Upper lobe of left lung (tissue), 6 donors: Measurements from ENCODE around the gene AMER2. TPM values are rescaled to one million over a fixed set of nuclear protein-coding genes. Genes with fewer than 3 reads are reported as not detected.

Experiments used
- ATAC-seq, 2 donors: fragments of 200-7000 bp; cut with Tn5 transposase; one replicate each; pipeline ENCODE4 v1.9.1; 2022; ENCODE audit warnings: mild to moderate bottlenecking in 2 of 2, moderate library complexity in 2 of 2; ENCODE audit not compliant: low FRiP score in 2 of 2
- DNase-seq, 2 donors: peaks; one replicate each; pipeline ENCODE4 v3.0.0-alpha.2; 2019 to 2020
- H3K27ac ChIP-seq, 4 donors: fragments of 200-600 bp; sonication (generic); one replicate each; pipeline ENCODE4 v1.5.1; 2016 to 2019
- H3K27me3 ChIP-seq, 4 donors: fragments of 200-600 bp; sonication (generic); one replicate each; pipeline ENCODE4 v1.5.1; 2017 to 2019
- H3K36me3 ChIP-seq, 4 donors: fragments of 200-600 bp; sonication (generic); one replicate each; pipeline ENCODE4 v1.5.1; 2016 to 2019
- H3K4me1 ChIP-seq, 4 donors: fragments of 200-600 bp; sonication (generic); one replicate each; pipeline ENCODE4 v1.5.1; 2018 to 2019
- H3K4me3 ChIP-seq, 4 donors: fragments of 200-600 bp; sonication (generic); one replicate each; pipeline ENCODE4 v1.5.1; 2017 to 2019; ENCODE audit warnings: mild to moderate bottlenecking in 2 of 4, moderate library complexity in 1 of 4
- H3K9me3 ChIP-seq, 4 donors: fragments of 200-600 bp; sonication (generic); one replicate each; pipeline ENCODE4 v1.5.1; 2018 to 2019
- EP300 ChIP-seq, 4 donors: sonication (generic); formaldehyde crosslinking; IDR thresholded peaks; one replicate each; pipeline ENCODE4 v1.5.1; 2017; ENCODE audit warnings: antibody characterized with exemption in 4 of 4, control low read depth in 2 of 4
- POLR2A ChIP-seq, 4 donors: fragments of 450-650 bp; IDR thresholded peaks; one replicate each; pipeline ENCODE4 v1.5.1; 2016 to 2017; ENCODE audit warnings: antibody characterized with exemption in 4 of 4, mild to moderate bottlenecking in 2 of 4
- POLR2AphosphoS5 ChIP-seq, 2 donors: sonication (generic); formaldehyde crosslinking; IDR thresholded peaks; one replicate each; pipeline ENCODE4 v1.5.1; 2017; ENCODE audit warnings: antibody characterized with exemption in 2 of 2
- WGBS, 2 donors: methylation state at CpG; one replicate each; pipeline ENCODE4 v1.1.5; 2017 to 2018; 5-methylcytosine and 5-hydroxymethylcytosine counted together
- total RNA-seq, 6 donors: library from RNA; depleted of rRNA in 4 of 6; stranded (reverse); fragments of >200 nt in 4 of 6; gene quantifications; one replicate each; pipeline versions ENCODE4 v1.1.0 to v1.2.1, GENCODE V29; 2016 to 2021
- TF ChIP-seq, protein P1 (sequence below), 6 experiments: fragments of 450-650 bp in 4 of 6; fragments of 200-600 bp in 2 of 6; sonication (generic) in 2 of 6; IDR thresholded peaks; one replicate each; pipeline ENCODE4 v1.5.1; 2016 to 2019; ENCODE audit warnings: antibody characterized with exemption in 6 of 6
- donor health status: DM: no; HTN: no; CAD: no; lungs with moderate emphysema.
- donor health status: DM: no; HTN: yes; CAD: no; lungs with severe emphysema.

The AMER2 gene
- total RNA-seq, 6 donors from 2014 or later: 0.22 to 0.30 TPM; not detected in 4

- Histone ChIP-seq H3K27ac (no peak overlapping the region), H3K9me3 (no peaks in the 10 kb centered on the region), H3K4me1 (peaks cover 9 to 18% (median 15%) of the 10 kb centered on the region in 4 donors), H3K27me3 (peaks cover 0 to 29% (median 17%) of the 10 kb centered on the region in 4 donors), H3K4me3 (peak overlapping the region in 2 of 4 donors; percentile 33 to 49), H3K36me3 (no peaks in the 10 kb centered on the region)
- WGBS, 2 donors: 73 to 81% methylated on average over 20 to 37 of the region's 37 CpGs
- DNase-seq: peak in 1 of 2 donors; percentile 69
- ATAC-seq: peak in 1 of 2 donors; percentile 13
- no peak for TF ChIP-seq POLR2AphosphoS5 (IDR thresholded peaks at IDR 0.05)
- TF ChIP-seq POLR2A (IDR thresholded peaks at IDR 0.05): no peak
- TF ChIP-seq EP300 (IDR thresholded peaks at IDR 0.05): no peak
- TF ChIP-seq, protein P1, sequence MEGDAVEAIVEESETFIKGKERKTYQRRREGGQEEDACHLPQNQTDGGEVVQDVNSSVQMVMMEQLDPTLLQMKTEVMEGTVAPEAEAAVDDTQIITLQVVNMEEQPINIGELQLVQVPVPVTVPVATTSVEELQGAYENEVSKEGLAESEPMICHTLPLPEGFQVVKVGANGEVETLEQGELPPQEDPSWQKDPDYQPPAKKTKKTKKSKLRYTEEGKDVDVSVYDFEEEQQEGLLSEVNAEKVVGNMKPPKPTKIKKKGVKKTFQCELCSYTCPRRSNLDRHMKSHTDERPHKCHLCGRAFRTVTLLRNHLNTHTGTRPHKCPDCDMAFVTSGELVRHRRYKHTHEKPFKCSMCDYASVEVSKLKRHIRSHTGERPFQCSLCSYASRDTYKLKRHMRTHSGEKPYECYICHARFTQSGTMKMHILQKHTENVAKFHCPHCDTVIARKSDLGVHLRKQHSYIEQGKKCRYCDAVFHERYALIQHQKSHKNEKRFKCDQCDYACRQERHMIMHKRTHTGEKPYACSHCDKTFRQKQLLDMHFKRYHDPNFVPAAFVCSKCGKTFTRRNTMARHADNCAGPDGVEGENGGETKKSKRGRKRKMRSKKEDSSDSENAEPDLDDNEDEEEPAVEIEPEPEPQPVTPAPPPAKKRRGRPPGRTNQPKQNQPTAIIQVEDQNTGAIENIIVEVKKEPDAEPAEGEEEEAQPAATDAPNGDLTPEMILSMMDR (IDR thresholded peaks at IDR 0.05): no peak
Observed at GRCh38 chr13:25169951-25170553, 2.0 kb downstream of the AMER2 start.

- WGBS, 2 donors: 78 to 85% methylated on average over 12 of the region's 12 CpGs
- ATAC-seq: no peak
- Histone ChIP-seq H3K4me1 (peaks cover 9 to 18% (median 15%) of the 10 kb centered on the region in 4 donors), H3K27ac (no peak overlapping the region), H3K27me3 (peaks cover 0 to 29% (median 17%) of the 10 kb centered on the region in 4 donors), H3K9me3 (no peaks in the 10 kb centered on the region), H3K36me3 (no peaks in the 10 kb centered on the region), H3K4me3 (peak overlapping the region in 1 of 4 donors; percentile 49)
- DNase-seq: no peak
- no peak for TF ChIP-seq EP300 (IDR thresholded peaks at IDR 0.05)
- TF ChIP-seq, protein P1 (IDR thresholded peaks at IDR 0.05): no peak
- no peak for TF ChIP-seq POLR2A (IDR thresholded peaks at IDR 0.05)
- TF ChIP-seq POLR2AphosphoS5 (IDR thresholded peaks at IDR 0.05): no peak
Observed at GRCh38 chr13:25169356-25169755, 2.7 kb downstream of the AMER2 start.

- Histone ChIP-seq H3K4me1 (peaks cover 9 to 18% (median 15%) of the 10 kb centered on the region in 4 donors), H3K27ac (no peak overlapping the region), H3K27me3 (peaks cover 0 to 29% (median 17%) of the 10 kb centered on the region in 4 donors), H3K36me3 (no peaks in the 10 kb centered on the region), H3K4me3 (no peak overlapping the region), H3K9me3 (no peaks in the 10 kb centered on the region)
- TF ChIP-seq, protein P1 (IDR thresholded peaks at IDR 0.05): no peak
- TF ChIP-seq POLR2AphosphoS5 (IDR thresholded peaks at IDR 0.05): no peak
- no peak for TF ChIP-seq EP300 (IDR thresholded peaks at IDR 0.05)
- TF ChIP-seq POLR2A (IDR thresholded peaks at IDR 0.05): no peak
- ATAC-seq: no peak
- DNase-seq: no peak
- WGBS, 2 donors: 38 to 39% methylated on average over 3 of the region's 3 CpGs
Observed at GRCh38 chr13:25168790-25169189, 3.3 kb downstream of the AMER2 start.

DNA sequence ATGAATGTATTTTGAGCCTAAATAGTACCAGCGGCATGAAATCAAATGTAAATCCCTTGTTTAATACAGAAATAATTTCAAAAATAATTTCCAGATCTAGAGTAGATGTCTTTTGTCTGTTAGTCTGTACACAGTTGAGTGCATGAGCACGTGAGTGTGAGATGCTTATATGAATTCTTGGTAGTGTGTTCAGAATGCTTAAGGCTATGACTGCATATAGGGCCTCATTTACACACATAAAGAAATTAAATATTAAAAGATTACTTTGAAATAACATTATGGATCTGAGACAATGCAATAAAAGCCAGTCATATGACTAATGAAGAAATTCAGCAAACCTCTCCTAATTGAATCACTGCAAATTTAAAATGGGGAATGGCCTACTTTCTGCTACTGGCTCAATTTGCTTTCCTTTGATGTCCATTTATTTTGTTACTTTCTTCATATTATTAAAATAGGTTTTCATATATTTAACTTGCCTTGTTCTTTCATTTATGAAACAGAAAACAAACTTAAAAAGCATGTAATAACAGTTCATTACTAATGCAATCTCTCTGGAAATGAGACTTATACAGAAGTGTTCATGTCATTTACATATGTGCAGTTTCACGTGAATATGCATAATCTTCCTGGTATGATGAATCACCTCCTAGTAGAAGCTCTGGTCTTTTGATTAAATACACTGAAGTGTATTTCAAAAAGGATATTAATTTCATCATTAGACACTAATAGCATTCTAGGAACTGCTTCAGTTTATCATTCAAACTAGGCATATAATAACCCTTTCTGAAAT, 4.5 kb downstream of the AMER2 start:
- ATAC-seq: no peak
- peaks cover 0 to 29% (median 17%) of the 10 kb centered on the region in 4 donors for H3K27me3 ChIP-seq

More for the DNA sequence above, 4.5 kb downstream of the AMER2 start:
- H3K4me1 ChIP-seq: peaks cover 9 to 18% (median 15%) of the 10 kb centered on the region in 4 donors
- no peak overlapping the region for H3K4me3 ChIP-seq
- 85 to 87% methylated on average over 3 of the region's 3 CpGs for WGBS, 2 donors
- no peak overlapping the region for H3K27ac ChIP-seq
- DNase-seq: no peak
- TF ChIP-seq POLR2A (IDR thresholded peaks at IDR 0.05): no peak
- TF ChIP-seq, protein P1 (IDR thresholded peaks at IDR 0.05): no peak
- no peak for TF ChIP-seq POLR2AphosphoS5 (IDR thresholded peaks at IDR 0.05)
- TF ChIP-seq EP300 (IDR thresholded peaks at IDR 0.05): no peak
- no peaks in the 10 kb centered on the region for H3K36me3 ChIP-seq
- H3K9me3 ChIP-seq: no peaks in the 10 kb centered on the region
